ENCODE data around the gene MAB21L3. TPM values are rescaled to one million over a fixed set of nuclear protein-coding genes. Genes with fewer than 3 reads are reported as not detected.

MAB21L3 gene
- total RNA-seq, 1 experiment from 2014 or later: not detected

DNA sequence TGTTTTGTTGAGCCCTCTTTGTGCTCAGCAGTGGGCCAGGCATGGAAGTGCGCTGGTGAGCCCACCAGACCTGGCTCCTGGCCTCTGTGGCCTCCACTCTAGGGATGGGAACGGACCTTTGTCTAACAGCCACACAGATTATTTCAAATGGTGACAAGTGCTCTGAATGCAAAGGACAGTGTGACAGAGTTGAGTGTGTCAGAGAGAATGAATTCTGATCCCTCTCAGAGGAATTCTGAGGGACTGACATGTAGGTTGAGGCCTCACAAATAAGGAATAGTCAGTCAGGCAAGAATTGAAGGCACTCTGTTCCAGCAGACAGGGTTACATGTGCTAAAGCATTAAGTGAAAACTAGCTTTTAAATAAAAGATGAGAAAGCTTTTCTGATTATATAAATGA is 11.3 kb upstream of the MAB21L3 start:
- no peak overlapping the region for H3K27ac Mint-ChIP-seq
- no peak overlapping the region for H4K5ac ChIP-seq (ENCODE audit: insufficient read length, low read depth, low read length)
- no peak overlapping the region for H4K8ac ChIP-seq (replicated peaks; ENCODE audit: insufficient read length, low read depth, low read length)
- no peaks in the 10 kb centered on the region for H4K20me1 ChIP-seq (ENCODE audit: control insufficient read depth, insufficient read depth, insufficient read length)
- H3K4me1 ChIP-seq (ENCODE audit: insufficient read depth, low read length): no peaks in the 10 kb centered on the region
- peaks cover 5 to 9% of the 10 kb centered on the region in 2 experiments; a peak in 3 of 5 replicates for H3K9me3 Mint-ChIP-seq
- no peak overlapping the region for H2BK5ac ChIP-seq (ENCODE audit: insufficient read length, low read length)
- no CpG with 5 or more reads among the region's 2 CpGs for whole genome bisulfite sequencing (ENCODE audit: extremely low coverage, insufficient read length, low lambda C conversion rate)
- no peak overlapping the region for H2BK12ac ChIP-seq (ENCODE audit: insufficient read length, low read depth, low read length)
- TF ChIP-seq, protein P1, sequence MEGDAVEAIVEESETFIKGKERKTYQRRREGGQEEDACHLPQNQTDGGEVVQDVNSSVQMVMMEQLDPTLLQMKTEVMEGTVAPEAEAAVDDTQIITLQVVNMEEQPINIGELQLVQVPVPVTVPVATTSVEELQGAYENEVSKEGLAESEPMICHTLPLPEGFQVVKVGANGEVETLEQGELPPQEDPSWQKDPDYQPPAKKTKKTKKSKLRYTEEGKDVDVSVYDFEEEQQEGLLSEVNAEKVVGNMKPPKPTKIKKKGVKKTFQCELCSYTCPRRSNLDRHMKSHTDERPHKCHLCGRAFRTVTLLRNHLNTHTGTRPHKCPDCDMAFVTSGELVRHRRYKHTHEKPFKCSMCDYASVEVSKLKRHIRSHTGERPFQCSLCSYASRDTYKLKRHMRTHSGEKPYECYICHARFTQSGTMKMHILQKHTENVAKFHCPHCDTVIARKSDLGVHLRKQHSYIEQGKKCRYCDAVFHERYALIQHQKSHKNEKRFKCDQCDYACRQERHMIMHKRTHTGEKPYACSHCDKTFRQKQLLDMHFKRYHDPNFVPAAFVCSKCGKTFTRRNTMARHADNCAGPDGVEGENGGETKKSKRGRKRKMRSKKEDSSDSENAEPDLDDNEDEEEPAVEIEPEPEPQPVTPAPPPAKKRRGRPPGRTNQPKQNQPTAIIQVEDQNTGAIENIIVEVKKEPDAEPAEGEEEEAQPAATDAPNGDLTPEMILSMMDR (conservative IDR thresholded peaks at IDR 0.05): no peak
- no peak overlapping the region for H2AK5ac ChIP-seq (ENCODE audit: insufficient read length, low read length)
- H3K79me1 ChIP-seq (ENCODE audit: insufficient read depth, low read depth, low read length, poor library complexity, severe bottlenecking): no peaks in the 10 kb centered on the region
- H3K56ac ChIP-seq (ENCODE audit: insufficient read length, low read depth, low read length): no peak overlapping the region
- no peak for DNase-seq
- no peak overlapping the region for H3K4ac ChIP-seq (ENCODE audit: low read depth, low read length)
- H3K27me3 Mint-ChIP-seq (ENCODE audit: low read depth): no peaks in the 10 kb centered on the region
- no peak overlapping the region for H2AFZ ChIP-seq (ENCODE audit: low read length)
- H3T11ph ChIP-seq (ENCODE audit: low read length): no peak overlapping the region
- no peak overlapping the region for H2BK120ac ChIP-seq (ENCODE audit: low read depth, low read length, poor library complexity, severe bottlenecking)
- no peaks in the 10 kb centered on the region for H3K9me3 ChIP-seq (ENCODE audit: control insufficient read depth, low read depth, low read length)
- no peaks in the 10 kb centered on the region for H3K4me1 Mint-ChIP-seq
- H2BK15ac ChIP-seq (ENCODE audit: low read depth, low read length): no peak overlapping the region
- no peak overlapping the region for H3K4me2 ChIP-seq (ENCODE audit: insufficient read depth, insufficient read length, low read length)
- H2BK20ac ChIP-seq (ENCODE audit: low read depth, low read length, poor library complexity, severe bottlenecking): no peak overlapping the region
- H3K14ac ChIP-seq (ENCODE audit: insufficient read depth, low read length): no peak overlapping the region
- H3K18ac ChIP-seq (ENCODE audit: insufficient read length, low read depth, low read length): no peak overlapping the region
- H4K91ac ChIP-seq (ENCODE audit: insufficient read length, low read depth, low read length): no peak overlapping the region
- no peak overlapping the region for H3K9ac ChIP-seq (ENCODE audit: extremely low read depth, insufficient read length, low read length)
- H3K4me3 Mint-ChIP-seq: no peak overlapping the region
- no peaks in the 10 kb centered on the region for H3K23me2 ChIP-seq (ENCODE audit: insufficient read length, low read depth, low read length, poor library complexity, severe bottlenecking)
- H3K27ac ChIP-seq (ENCODE audit: insufficient read length, low read depth, low read length): no peak overlapping the region
- H3K36me3 Mint-ChIP-seq (ENCODE audit: insufficient read depth in 1 of 3, low read depth in 3 of 3): peaks cover 0 to 7% (median 0%) of the 10 kb centered on the region in 3 experiments; a peak in 1 of 7 replicates
- H3K79me2 ChIP-seq (ENCODE audit: insufficient read depth, low read length): no peaks in the 10 kb centered on the region
- no peak overlapping the region for H3K23ac ChIP-seq (ENCODE audit: insufficient read length, low read depth, low read length)
- H3K27me3 ChIP-seq (ENCODE audit: insufficient read depth, low read length): no peaks in the 10 kb centered on the region
